PC-3 (cell line): ENCODE data around the gene CCDC167.

Experiments used
- EZH2 ChIP-seq: fragments of 300-600 bp; sonication (generic); IDR thresholded peaks from one replicate; pipeline ENCODE4 v1.6.1; 2017; ENCODE audit warnings: antibody characterized with exemption, mild to moderate bottlenecking, low read length; ENCODE audit not compliant: unreplicated experiment
- TF ChIP-seq, protein P1 (sequence below): fragments of 300-600 bp; sonication (generic); conservative IDR thresholded peaks from 2 replicates; pipeline ENCODE4 v1.5.1; 2017; ENCODE audit warnings: antibody characterized with exemption, low read depth, mild to moderate bottlenecking, low read length

DNA sequence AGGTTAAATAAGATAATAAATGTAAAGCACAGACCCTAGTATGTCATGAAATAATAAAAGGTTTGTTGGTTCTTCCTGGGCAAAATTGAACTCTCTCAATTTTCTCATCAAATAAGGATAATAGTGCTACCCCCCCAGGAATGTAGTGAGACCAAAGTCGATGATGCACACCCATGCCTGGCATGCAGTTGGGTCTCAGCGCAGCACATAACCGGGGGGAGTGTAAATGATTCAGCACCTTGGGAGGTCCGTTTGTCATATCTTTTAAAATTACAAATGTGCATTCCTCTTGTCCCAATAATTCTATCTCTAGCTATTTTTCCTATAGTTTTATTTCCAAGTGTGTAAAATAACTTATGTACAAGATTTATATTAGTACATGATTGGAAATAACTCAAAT lies 31.3 kb upstream of the CCDC167 start:
- TF ChIP-seq, protein P1, sequence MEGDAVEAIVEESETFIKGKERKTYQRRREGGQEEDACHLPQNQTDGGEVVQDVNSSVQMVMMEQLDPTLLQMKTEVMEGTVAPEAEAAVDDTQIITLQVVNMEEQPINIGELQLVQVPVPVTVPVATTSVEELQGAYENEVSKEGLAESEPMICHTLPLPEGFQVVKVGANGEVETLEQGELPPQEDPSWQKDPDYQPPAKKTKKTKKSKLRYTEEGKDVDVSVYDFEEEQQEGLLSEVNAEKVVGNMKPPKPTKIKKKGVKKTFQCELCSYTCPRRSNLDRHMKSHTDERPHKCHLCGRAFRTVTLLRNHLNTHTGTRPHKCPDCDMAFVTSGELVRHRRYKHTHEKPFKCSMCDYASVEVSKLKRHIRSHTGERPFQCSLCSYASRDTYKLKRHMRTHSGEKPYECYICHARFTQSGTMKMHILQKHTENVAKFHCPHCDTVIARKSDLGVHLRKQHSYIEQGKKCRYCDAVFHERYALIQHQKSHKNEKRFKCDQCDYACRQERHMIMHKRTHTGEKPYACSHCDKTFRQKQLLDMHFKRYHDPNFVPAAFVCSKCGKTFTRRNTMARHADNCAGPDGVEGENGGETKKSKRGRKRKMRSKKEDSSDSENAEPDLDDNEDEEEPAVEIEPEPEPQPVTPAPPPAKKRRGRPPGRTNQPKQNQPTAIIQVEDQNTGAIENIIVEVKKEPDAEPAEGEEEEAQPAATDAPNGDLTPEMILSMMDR, result no peak
- no peak for TF ChIP-seq EZH2
